ENCODE results near the gene NDUFS3.
"Not testable (repeated sequence)": the region's sequence is repeated elsewhere in the genome, so short reads cannot be mapped to it uniquely, and the experiment has no call there.

The NDUFS3 gene

GRCh38 chr11:47536915-47537314, 42.0 kb upstream of the NDUFS3 start:
- DNase-seq (ENCODE audit: low spot score): no peak
- TF ChIP-seq CTCF (IDR thresholded peaks at IDR 0.05; ENCODE audit: extremely low read depth, missing control alignments): no peak

GRCh38 chr11:47538741-47539565, 39.9 kb upstream of the NDUFS3 start:
- no peak for DNase-seq (ENCODE audit: low spot score)
- no peak for TF ChIP-seq CTCF (IDR thresholded peaks at IDR 0.05; ENCODE audit: extremely low read depth, missing control alignments)

GRCh38 chr11:47539681-47540039, 39.2 kb upstream of the NDUFS3 start:
- DNase-seq (ENCODE audit: low spot score): no peak
- TF ChIP-seq CTCF (IDR thresholded peaks at IDR 0.05; ENCODE audit: extremely low read depth, missing control alignments): no peak

GRCh38 chr11:47541070-47541469, 37.8 kb upstream of the NDUFS3 start:
- no peak for TF ChIP-seq CTCF (IDR thresholded peaks at IDR 0.05; ENCODE audit: extremely low read depth, missing control alignments)
- DNase-seq (ENCODE audit: low spot score): no peak

GRCh38 chr11:47545298-47545697, 33.6 kb upstream of the NDUFS3 start:
- no peak for TF ChIP-seq CTCF (IDR thresholded peaks at IDR 0.05; ENCODE audit: extremely low read depth, missing control alignments)
- DNase-seq (ENCODE audit: low spot score): no peak

- not testable (repeated sequence) for DNase-seq (ENCODE audit: low spot score)
These were observed 32.6 kb upstream of the NDUFS3 start for GRCh38 chr11:47546274-47546673.

GRCh38 chr11:47550288-47551047, 28.4 kb upstream of the NDUFS3 start:
- DNase-seq (ENCODE audit: low spot score): no peak
- no peak for TF ChIP-seq CTCF (IDR thresholded peaks at IDR 0.05; ENCODE audit: extremely low read depth, missing control alignments)
